Renal cortical epithelial cell (primary cell): Measurements from ENCODE around the gene RGS8. TPM values are rescaled to one million over a fixed set of nuclear protein-coding genes. Genes with fewer than 3 reads are reported as not detected.

Experiments
- DNase-seq: peaks from one replicate; pipeline ENCODE4 v3.0.0-alpha.2; 2011; ENCODE audit warnings: low read depth
- total RNA-seq: library from RNA; depleted of rRNA; stranded (reverse); fragments of >200 nt; gene quantifications from 2 replicates; pipeline ENCODE4 v1.2.3, GENCODE V29; 2014

The RGS8 gene
- total RNA-seq, 1 donor from 2014 or later = not detected

DNA sequence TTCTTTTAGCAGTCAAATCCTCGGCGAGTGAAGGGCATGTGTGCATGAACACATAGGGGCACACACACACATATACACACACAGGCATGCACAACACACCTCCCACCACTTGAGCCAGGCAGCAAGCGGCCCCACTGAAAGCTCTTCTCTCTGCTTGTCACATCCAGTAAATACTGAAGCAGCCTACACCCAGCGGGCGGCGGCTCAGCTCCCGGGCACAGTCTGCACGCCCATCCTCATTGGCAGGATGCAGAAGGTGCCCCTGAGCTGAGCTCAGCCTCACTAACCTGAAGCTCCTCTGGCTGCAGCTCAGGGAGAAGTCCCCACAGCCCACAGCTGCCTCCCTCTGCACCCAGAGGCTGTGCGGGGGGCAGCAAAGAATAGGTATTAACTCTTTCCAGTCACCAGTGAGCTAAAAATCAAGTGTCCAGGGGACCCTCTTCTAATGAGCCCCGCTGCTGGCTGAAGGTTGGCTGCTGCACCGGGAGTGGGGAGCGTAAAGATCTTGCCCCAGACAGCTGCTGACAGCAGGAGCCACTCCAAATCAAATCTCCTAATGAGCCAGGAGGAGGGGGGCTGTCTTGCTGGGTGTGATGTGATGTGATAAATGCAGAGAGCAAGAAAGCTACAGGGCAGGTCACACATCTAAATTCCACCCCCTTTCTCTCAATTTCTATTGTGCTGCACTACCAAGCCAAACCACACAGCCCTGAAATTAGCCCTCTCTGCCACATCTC, 12.5 kb downstream of the RGS8 start:
- DNase-seq = no peak

DNA sequence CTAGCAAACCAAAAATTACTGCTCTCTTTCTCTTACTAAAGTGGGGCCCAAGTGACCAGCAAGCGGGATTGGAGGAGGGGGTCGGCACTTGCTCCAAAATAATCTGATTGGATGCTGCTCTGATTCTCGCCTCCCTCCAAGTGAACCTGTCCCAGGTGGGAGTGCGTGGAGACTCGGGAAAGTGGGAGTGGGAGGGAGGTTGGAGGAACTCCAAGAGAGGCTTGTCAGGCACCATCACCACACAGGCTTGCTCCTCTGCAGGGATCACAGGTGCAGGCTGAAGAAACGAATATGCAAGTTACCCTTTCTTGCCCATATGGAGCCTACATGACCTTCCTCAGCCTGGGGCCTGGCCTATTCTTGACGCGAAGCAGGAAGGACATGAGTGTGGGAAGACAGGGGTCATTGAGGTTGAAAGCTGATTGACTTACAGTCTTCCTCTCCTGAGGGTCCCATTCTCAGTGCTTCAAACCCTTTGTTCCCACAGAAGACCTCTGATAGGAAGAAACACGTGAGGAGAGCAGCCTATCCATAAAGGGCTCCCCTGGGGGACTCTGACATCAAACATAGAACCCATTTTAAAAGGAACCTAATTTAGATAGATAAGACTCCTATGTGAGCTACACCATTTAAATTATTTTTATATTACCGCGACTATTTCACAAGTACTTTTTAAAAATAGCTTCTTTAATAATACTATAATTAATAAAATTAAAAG, 14.2 kb downstream of the RGS8 start:
- DNase-seq = no peak

DNA sequence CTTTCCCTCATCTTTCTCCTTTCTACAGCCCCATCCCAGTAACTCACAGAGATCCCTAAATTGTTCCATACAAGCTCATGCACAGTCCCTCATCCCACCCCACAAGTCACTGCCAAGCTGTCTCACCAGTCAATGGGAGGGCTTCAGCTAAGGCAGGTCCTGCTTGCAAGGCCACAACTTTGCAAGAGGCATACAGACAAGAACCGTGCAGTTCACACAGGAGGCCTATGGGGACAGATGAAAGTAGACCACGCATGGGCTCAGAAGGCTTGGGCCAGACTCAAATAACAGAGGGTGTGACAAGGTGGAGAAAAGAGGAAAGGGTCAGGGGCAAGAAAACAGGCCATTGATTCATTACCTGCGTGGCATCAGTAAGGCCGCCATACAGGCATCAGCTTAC, 15.1 kb downstream of the RGS8 start:
- no peak for DNase-seq

DNA sequence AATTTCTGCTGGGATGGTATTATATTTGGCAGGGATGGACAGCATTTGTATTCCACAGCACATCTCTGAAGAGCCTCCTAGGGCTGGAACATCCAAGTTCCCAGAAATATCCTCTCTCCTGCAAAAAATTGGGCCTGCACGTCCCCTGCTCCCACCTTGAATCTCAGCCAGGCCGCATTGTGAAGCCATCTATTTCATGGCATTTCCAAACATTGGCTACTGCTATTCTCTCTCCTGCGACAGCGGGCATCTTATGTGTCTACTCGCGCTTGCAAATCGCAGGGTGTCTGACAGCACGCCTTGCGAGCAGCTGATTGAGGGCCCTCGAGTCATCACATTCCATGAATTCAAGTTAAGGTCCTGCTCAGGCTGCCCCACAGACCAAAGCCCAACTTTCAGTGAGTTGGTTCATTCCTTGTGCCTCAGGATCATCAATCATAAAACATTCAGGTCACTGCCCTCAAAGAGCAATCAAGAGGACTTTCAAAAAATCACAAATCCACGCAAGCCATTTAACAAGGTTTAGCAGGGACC, 15.8 kb downstream of the RGS8 start:
- no peak for DNase-seq

DNA sequence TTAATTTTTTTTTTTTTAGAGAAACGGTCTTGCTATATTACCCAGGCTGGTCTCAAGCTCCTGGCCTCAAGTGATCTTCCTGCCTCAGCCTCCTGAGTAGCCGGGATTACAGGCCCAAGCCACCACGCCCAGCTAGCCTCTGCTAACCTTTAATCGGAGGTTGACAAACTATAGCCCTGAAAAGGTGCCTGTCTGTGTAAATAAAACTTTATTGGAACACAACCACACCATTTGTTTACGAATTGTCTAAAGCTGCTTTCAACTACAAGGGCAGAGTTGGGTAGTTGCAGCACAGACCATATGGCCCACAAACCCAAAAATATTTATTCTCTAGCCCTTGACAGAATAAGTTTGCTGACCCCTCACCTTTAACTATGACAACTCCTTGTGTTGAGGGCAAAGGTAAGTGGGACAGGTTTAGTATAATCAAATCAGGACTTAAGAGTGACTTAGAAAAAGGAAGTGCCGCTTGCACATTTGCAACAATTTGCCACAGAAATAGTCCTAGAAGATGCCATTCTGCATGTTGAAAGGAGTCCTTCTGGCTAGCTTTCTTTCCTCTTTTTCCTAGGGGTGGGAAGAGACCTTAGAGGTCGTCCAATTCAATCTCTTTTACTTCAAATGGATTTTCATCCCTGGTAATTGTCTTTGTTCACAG, 16.4 kb downstream of the RGS8 start:
- no peak for DNase-seq

DNA sequence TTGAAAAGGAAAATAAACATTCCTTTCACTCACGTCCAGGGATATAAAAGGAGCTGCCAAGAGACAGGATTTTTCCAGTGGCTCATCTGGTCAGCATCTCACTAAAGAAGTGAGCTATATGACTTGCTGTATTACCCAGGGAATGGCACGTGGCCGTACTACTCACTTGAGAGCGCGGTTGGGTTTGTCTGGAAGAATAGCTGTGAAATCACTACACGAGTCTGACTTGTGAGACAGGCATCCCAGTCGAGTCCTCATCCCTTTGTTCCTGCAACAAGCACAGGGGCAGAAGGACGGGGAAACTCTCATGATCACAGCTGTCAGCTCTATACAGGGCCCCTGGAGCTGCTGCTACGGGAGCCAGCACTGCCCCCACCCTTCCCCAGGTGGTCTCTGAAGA, 17.7 kb downstream of the RGS8 start:
- no peak for DNase-seq

DNA sequence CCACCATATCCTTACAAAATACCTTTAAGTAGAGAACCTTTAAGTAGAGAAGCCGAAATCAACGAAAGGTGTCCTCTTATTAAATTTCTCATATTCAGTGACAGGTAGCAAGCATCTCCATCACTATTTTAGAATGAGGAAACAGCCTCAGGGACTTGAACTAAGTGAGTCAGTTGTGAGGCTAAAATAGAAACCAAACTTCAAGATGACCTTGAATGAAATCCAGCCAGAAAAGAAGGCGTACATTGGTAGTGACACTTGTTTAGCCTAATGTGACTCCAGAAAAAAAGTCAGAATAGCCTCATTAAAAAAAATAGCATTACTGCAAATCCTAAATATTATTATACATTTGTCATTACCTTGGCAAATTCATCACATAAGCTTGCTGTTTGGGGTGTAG, 20.1 kb downstream of the RGS8 start:
- no peak for DNase-seq

DNA sequence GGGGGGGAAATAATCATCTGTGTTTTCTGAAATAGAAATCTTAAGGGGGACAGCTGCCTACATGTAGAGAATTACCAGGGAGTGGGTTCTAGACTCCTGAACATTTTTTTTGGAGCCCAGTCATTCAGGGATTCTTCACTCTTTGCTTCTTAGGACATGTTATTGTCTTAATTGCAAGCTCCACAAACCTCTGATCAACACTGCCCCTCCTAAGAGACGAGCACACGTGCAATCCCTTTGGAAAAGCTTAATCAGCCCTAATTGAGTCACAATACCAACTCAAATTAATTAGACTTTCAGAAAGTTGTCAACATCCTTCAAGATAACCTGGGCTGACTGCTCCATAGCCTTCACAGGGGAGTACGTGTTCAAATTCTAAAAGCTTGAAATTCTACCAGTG, 21.4 kb downstream of the RGS8 start:
- no peak for DNase-seq

DNA sequence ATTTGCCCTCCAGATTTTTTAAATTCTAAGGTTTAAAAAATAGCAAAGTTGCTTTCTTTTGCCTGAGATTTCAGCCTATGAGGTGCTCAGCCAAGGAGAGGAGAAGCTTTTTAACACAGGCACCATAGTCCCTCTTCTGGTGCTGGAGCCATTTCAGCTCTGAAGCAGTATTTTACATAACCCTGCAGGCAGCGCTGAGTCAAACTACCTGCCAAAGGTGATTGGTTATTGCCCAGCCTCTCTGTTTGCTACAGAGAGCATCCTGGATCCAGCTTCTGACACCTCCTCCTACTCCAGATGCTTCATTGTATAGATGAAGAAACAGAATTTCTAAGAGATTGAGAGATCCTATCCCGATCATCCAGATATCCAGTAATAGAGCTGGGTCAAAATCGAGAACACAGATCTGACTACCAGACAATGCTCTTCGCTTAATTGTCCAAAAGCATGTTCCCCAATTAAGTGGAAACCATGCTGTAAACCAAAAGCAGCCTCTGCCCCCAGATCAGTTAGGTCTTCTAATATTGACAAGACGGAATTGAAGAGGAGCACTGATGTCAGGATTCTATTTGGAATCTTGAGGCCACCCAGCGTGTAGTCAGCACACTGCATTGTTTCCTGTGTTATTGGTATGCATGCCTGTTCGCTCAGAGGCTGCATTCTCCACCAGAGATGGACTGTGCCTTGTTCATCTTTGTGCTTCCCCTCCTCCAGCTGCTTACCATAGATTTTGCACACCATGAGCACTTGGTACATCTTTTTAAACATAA, 22.1 kb downstream of the RGS8 start:
- no peak for DNase-seq

DNA sequence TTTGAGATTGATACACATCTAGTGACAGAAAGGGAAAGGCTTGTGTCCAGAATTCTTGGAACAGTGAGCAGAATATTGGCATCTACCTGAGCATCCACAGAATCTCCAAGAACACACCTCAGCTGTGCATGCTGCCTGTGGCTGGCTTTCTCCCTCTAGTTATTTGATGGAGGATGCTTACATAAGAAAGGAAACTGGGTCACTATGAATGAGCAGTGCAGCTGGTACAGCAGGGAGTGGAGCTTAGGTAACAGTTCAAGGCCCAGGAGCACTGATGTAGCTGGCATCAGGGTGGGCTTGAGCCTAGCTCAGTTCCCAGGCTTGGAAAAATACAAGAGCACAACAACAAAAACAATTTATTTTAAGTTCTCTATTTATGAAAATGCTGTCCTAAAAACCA, 26.3 kb downstream of the RGS8 start:
- no peak for DNase-seq

DNA sequence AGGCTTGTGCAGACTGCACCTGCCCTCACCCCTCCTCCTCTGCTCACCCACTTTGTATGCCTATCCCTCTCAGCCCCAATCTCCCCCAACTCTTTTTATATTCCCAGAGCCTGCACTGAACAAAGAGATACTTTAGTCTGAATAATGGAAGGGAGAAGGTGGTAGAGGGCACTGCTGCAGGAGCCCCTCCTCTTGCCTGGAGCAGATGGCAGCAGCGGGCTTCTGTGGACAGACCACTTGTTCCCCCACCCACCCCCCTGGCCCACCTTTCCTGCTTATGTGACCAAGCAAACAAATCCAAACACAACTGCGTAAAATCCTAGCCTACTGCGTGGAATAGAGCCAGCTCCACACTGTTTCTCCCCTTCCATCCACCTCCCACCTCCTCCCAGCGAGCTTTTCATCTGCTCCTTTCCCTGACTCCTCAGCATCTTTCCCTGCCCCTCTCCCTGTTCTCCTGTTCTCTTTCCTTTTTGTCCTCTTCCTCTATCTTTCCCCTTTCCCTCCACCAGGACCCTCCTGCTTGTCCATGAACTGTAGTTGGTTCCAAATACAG, 27.5 kb downstream of the RGS8 start:
- DNase-seq = no peak

DNA sequence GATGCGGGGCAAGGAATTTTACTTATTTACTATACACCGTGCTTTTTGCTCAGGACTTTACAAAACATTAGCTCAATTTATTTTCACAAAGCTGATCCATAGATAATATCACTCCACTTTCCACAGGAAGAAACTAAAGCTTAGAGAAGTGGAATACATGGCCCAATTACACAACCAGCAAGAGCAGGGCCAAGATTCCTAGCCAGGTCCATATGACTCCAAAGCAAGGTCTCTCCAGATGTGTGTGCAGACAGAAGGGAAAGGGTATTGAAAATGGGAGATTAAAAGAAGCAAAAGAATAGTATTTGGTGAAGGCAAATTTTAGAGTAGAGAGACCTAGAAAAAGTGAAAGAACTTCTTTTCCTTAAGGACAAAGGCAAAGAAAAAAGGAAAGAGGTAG, 30.4 kb downstream of the RGS8 start:
- DNase-seq = no peak

DNA sequence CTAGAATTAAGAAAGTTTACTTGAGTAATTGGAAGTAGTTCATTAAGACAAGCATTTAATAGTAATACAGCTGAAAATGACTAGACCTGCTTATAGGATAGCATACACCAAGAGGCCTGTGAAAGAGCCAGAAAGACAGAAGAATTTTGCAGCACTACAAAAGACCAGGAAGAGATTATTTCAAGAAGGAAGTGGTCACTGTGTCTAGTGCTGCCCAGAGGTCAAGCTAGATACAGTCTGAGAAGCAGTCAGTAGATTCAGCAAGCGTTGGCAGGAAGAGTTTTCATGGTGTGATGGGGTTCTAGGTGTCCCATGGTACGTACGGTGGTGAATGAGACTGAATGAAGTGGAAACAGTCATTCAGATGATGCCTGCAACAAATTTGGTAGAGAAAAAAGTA, 31.5 kb downstream of the RGS8 start:
- DNase-seq = no peak

DNA sequence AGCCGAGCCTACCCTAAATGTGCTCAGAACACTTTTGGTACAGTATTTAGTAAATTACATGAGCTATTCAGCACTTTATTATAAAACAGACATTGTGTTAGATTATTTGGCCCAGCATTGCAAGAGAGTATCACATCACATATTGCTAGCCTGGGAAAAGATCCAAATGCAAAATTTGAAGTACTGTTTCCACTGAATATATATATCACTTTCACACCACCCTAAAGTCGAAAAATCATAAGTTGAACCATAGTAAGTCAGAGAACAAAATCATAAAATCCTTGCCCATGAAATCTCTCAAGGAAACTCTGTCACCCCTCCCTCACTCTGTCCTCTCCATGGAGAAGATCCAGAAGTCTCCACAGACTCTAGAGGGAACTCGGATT, 33.1 kb downstream of the RGS8 start:
- no peak for DNase-seq

DNA sequence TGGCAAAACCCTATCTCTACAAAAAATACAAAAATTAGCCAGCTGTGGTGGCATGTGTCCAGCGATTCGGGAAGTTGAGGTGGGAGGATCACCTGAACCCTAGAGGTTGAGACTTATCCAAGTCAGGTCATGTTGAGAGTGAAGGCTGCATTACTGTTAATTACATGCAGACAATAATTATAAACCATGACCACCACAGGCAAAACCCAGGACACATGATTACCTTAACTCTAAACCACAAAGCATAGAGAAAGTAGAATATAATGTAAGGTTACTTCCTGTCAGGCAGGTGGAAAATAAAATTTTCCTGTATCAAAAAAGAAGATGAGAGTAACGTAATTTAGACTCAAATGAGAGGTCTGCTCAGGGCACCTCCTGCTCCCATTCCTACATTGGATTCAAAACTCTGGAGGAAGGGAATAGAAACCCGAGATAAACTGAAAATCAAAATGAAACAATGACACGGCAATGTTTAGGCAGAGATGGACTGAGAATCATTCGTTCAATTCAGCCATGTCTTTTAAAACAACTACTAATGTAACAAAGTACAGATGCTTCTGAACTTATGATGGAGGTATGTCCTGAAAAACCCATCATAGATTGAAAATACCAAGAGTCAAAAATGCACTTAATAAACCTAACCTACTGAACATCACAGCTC, 33.6 kb downstream of the RGS8 start:
- no peak for DNase-seq

DNA sequence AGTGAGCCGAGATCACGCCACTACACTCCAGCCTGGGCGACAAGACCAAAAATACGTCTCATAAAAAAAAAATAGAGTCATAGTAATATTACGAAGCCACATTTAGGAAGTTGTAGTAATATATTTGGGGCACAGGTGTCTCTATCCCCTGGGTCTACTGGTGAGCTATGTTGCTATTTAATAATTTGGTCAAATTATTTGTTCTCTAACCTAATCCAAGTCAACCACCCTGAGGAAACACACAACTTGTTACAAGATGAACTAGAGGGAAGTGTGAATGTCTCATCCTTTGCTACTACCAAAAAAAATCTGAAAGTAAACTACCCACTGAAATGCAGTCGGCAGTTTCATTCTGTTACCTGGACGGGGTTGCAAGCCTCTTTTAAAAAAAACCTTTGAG, 35.3 kb downstream of the RGS8 start:
- no peak for DNase-seq

DNA sequence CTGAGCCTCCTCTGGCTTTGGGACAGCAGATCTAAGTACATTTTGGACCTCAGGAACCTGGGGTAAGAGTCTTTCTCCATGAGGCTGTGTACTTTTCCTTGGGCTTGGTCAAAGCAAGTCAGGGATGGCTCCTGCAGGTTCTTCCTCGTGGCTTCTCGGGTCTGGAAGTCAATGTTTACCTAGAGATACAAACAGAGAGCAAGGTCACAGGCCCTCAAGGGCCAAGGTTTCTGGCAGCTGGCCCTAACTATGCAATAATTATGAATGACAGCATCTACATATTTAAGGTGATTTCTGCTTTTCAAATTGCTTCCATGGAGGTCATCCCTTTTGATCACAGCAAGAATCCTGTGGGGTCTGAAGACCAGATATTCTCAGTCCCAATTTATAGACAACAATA, 37.6 kb downstream of the RGS8 start:
- no peak for DNase-seq

DNA sequence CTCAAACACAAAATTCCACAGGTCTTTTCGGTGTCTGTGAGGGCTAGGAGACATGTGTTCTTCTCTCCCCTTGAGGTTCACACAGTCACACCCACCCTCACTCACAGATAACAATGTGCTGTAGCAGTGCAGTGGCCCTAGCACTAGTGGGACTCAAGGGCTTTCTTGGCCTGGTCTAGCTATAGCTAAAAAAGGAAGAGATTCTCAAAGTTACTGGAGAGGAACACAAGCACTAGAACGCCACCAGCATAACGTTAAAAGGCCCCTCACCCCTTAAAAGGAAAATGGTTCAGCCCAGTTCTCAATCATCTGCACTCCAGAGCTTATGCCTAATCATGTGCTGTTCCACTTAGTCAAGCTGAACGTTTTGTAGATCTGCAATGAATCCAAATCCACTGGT, 39.5 kb downstream of the RGS8 start:
- DNase-seq = no peak

DNA sequence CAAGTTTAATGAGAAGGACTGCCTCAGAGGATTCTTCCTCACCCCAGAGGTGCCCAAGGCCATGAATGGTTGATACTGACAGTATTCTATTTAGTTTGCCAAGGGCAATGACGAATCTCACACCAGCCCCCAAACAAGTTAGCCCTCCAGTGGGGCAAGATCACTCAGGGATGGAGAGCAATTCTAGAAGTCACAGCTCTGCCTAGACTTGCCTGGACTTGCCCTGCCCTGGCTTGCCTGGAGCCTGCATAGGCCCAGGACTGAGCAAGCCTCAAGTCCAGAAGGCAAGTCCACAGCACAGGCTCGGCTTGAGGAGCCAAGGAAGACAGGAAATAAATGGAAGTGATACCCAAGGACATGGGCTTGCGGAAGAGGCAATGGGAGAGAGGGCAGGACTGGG, 40.7 kb downstream of the RGS8 start:
- no peak for DNase-seq

DNA sequence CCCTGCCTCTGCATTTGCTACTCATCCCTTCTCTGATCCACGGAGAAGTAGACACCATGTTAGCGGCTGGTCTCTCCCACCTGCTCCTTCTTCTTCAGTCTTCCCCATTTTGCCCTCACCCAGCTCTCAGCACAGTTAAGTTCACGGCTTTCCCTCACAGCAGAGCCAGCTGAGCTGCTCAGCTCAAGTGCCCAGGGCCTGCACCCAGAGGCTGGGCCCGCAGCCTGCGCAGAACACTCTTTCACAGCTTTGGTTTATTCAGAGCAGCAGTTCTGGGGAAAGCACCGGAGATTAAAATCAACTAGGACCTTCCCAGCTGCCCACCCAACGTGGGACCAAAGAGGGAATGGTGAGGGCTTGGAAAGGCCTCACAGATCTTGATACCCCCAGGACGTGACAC, 41.9 kb downstream of the RGS8 start:
- no peak for DNase-seq

DNA sequence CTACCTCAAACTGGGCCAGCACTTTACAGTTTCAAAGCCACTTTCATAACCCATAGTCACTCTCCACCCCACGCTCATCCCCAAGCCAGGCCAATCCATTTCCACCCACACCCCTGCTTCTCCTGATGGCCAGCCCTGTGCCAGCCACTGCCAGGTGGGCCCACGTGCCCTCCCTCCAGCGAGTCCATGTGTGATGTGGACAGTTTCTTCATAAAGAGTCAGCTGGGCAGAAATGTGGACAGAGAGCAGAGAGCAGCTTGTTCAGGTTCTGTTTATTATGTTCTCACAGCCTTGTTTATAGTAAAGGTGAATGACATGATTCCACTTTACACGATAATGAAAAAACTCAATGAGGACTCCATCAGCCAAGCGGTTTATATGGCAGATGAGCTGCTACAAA, 42.8 kb downstream of the RGS8 start:
- DNase-seq = no peak
